Kasumi-1 (cell line): Measurements from ENCODE around the gene CADM4.
"Not testable (repeated sequence)": the region's sequence is repeated elsewhere in the genome, so short reads cannot be mapped to it uniquely, and the experiment has no call there.

Source experiments
- DNase-seq, 2 experiments: peaks; one replicate each; lab custom pipeline; 2025; lab: John Stamatoyannopoulos, UW

The CADM4 gene

GRCh38 chr19:43639519-43640423 is at the start of gene CADM4:
Gene CADM4, minus strand, starts transcription at chr19:43639850. Its CDS starts 60 bp downstream, at chr19:43639790.
- no peak for DNase-seq

- DNase-seq: no peak
These were observed 48.5 kb upstream of the CADM4 start for GRCh38 chr19:43688059-43688701.

- DNase-seq: no peak
These were observed 48.0 kb upstream of the CADM4 start for GRCh38 chr19:43687660-43687997.

- DNase-seq: no peak
These were observed 44.7 kb upstream of the CADM4 start for GRCh38 chr19:43684326-43684725.

- DNase-seq: no peak
These were observed 44.3 kb upstream of the CADM4 start for GRCh38 chr19:43683905-43684304.

- no peak for DNase-seq
These were observed 43.4 kb upstream of the CADM4 start for GRCh38 chr19:43682824-43683661.

- DNase-seq: not testable (repeated sequence)
These were observed 42.6 kb upstream of the CADM4 start for GRCh38 chr19:43682269-43682668.

GRCh38 chr19:43681821-43682220 is 42.2 kb upstream of the CADM4 start:
- no peak for DNase-seq

GRCh38 chr19:43678512-43679261 is 39.0 kb upstream of the CADM4 start:
- DNase-seq: no peak

- no peak for DNase-seq
These were observed 36.3 kb upstream of the CADM4 start for GRCh38 chr19:43675906-43676305.

- DNase-seq: no peak
These were observed 35.7 kb upstream of the CADM4 start for GRCh38 chr19:43675269-43675879.

- DNase-seq: peak; percentile 34 to 46
These were observed 34.9 kb upstream of the CADM4 start for GRCh38 chr19:43674596-43674995.

- peak in 1 of 2 experiments; percentile 46 for DNase-seq
These were observed 34.5 kb upstream of the CADM4 start for GRCh38 chr19:43674183-43674582.

GRCh38 chr19:43673637-43674036 is 34.0 kb upstream of the CADM4 start:
- no peak for DNase-seq

GRCh38 chr19:43672061-43672679 is 32.5 kb upstream of the CADM4 start:
- DNase-seq: no peak

- peak; percentile 99 for DNase-seq
These were observed 28.9 kb upstream of the CADM4 start for GRCh38 chr19:43668406-43669109.

- DNase-seq: no peak
These were observed 28.3 kb upstream of the CADM4 start for GRCh38 chr19:43667876-43668405.

- no peak for DNase-seq
These were observed 27.7 kb upstream of the CADM4 start for GRCh38 chr19:43667126-43667875.

GRCh38 chr19:43664018-43664417 is 24.4 kb upstream of the CADM4 start:
- peak; percentile 82 to 87 for DNase-seq
